RWPE2 (cell line): ENCODE measurements around the gene HTR6.

Experiments
- ATAC-seq: fragments of 200-7000 bp; cut with Tn5 transposase; 3 replicates; pipeline ENCODE4 v1.9.1; 2021; ENCODE audit warnings: low read depth
- DNase-seq: peaks from one replicate; pipeline ENCODE4 v3.0.0-alpha.2; 2020; ENCODE audit warnings: low spot score
- H3K27ac ChIP-seq: fragments of 450-650 bp; 2 replicates; pipeline ENCODE4 v1.5.1; 2017; ENCODE audit warnings: mild to moderate bottlenecking; ENCODE audit not compliant: poor library complexity, severe bottlenecking
- H3K27me3 ChIP-seq: fragments of 250-450 bp; sonication (Bioruptor Pico); 2 replicates; pipeline ENCODE4 v1.5.1; 2021; ENCODE audit warnings: mild to moderate bottlenecking, moderate library complexity; ENCODE audit not compliant: insufficient read depth, poor library complexity, severe bottlenecking
- H3K36me3 ChIP-seq: fragments of 250-450 bp; sonication (Bioruptor Pico); 2 replicates; pipeline ENCODE4 v1.5.1; 2020; ENCODE audit warnings: low read depth, mild to moderate bottlenecking, moderate library complexity
- H3K4me1 ChIP-seq: fragments of 250-450 bp; sonication (Bioruptor Pico); 2 replicates; pipeline ENCODE4 v1.5.1; 2021; ENCODE audit warnings: mild to moderate bottlenecking, moderate library complexity; ENCODE audit not compliant: insufficient read depth, poor library complexity, severe bottlenecking
- H3K4me3 ChIP-seq: fragments of 250-450 bp; sonication (Bioruptor Pico); 2 replicates; pipeline ENCODE4 v1.5.1; 2021; ENCODE audit warnings: mild to moderate bottlenecking, moderate library complexity; ENCODE audit not compliant: severe bottlenecking
- H3K9me3 ChIP-seq: fragments of 250-450 bp; sonication (Bioruptor Pico); 2 replicates; pipeline ENCODE4 v1.5.1; 2021; ENCODE audit warnings: mild to moderate bottlenecking, moderate library complexity; ENCODE audit not compliant: severe bottlenecking
- CTCF ChIP-seq: fragments of 450-650 bp; IDR thresholded peaks from one replicate; pipeline ENCODE4 v1.5.1; 2017; ENCODE audit warnings: mild to moderate bottlenecking, moderate library complexity; ENCODE audit not compliant: poor library complexity, severe bottlenecking

The HTR6 gene

GRCh38 chr1:19683351-19683750 is 18.7 kb downstream of the HTR6 start:
- DNase-seq, result no peak
- no peak for ATAC-seq
- H3K4me1 ChIP-seq, result no peaks in the 10 kb centered on the region
- no peaks in the 10 kb centered on the region for H3K9me3 ChIP-seq
- no peaks in the 10 kb centered on the region for H3K27me3 ChIP-seq
- H3K36me3 ChIP-seq, result no peaks in the 10 kb centered on the region
- H3K4me3 ChIP-seq, result no peak overlapping the region
- no peak for TF ChIP-seq CTCF
- H3K27ac ChIP-seq, result no peak overlapping the region

GRCh38 chr1:19684677-19685076 is 20.0 kb downstream of the HTR6 start:
- no peaks in the 10 kb centered on the region for H3K36me3 ChIP-seq
- no peak for ATAC-seq
- no peak for TF ChIP-seq CTCF
- H3K4me3 ChIP-seq, result no peak overlapping the region
- H3K4me1 ChIP-seq, result no peaks in the 10 kb centered on the region
- no peak overlapping the region for H3K27ac ChIP-seq
- no peaks in the 10 kb centered on the region for H3K9me3 ChIP-seq
- no peak for DNase-seq
- no peaks in the 10 kb centered on the region for H3K27me3 ChIP-seq

GRCh38 chr1:19685994-19686393 is 21.3 kb downstream of the HTR6 start:
- Histone ChIP-seq H3K27ac (no peak overlapping the region), H3K27me3 (no peaks in the 10 kb centered on the region), H3K4me1 (no peaks in the 10 kb centered on the region), H3K9me3 (no peaks in the 10 kb centered on the region), H3K4me3 (no peak overlapping the region), H3K36me3 (no peaks in the 10 kb centered on the region)
- no peak for TF ChIP-seq CTCF
- DNase-seq (no peak), ATAC-seq (no peak)

GRCh38 chr1:19687414-19687813 is 22.7 kb downstream of the HTR6 start:
- no peak for TF ChIP-seq CTCF
- no peaks in the 10 kb centered on the region for H3K4me1 ChIP-seq
- H3K27me3 ChIP-seq, result no peaks in the 10 kb centered on the region
- H3K36me3 ChIP-seq, result no peaks in the 10 kb centered on the region
- H3K27ac ChIP-seq, result no peak overlapping the region
- H3K9me3 ChIP-seq, result no peaks in the 10 kb centered on the region
- DNase-seq (no peak), ATAC-seq (no peak)
- no peak overlapping the region for H3K4me3 ChIP-seq

GRCh38 chr1:19688041-19688842 is 23.6 kb downstream of the HTR6 start:
- Histone ChIP-seq H3K27ac (no peak overlapping the region), H3K36me3 (no peaks in the 10 kb centered on the region), H3K4me1 (no peaks in the 10 kb centered on the region), H3K27me3 (no peaks in the 10 kb centered on the region), H3K9me3 (no peaks in the 10 kb centered on the region), H3K4me3 (no peak overlapping the region)
- ATAC-seq (no peak), DNase-seq (no peak)
- TF ChIP-seq CTCF, result no peak
